Adrenal gland (tissue), 12 donors: ENCODE results near the gene CCDC28B. TPM values are rescaled to one million over a fixed set of nuclear protein-coding genes. Genes with fewer than 3 reads are reported as not detected.

Experiments used
- DNase-seq, 7 donors: peaks; one replicate each; pipeline ENCODE4 v3.0.0-alpha.2; 2019 to 2020
- H3K27ac ChIP-seq, 5 donors: fragments of 200-600 bp; sonication (generic) in 4 of 5; 1 replicate in 3 of 5; 2 replicates in 2 of 5; pipeline versions ENCODE4 v1.5.1 to v1.8.0; 2016 to 2020; ENCODE audit warnings: mild to moderate bottlenecking in 1 of 5
- H3K27me3 ChIP-seq: fragments of 200-600 bp; 2 replicates; pipeline ENCODE4 v1.8.0; 2021
- H3K36me3 ChIP-seq, 2 donors: fragments of 200-600 bp; replicated peaks in 1 of 2; 1 replicate in 1 of 2; 2 replicates in 1 of 2; pipeline versions ENCODE4 v1.5.1 to v1.8.0; 2018 to 2022
- H3K4me1 ChIP-seq, 2 donors: fragments of 200-600 bp; replicated peaks in 1 of 2; 1 replicate in 1 of 2; 2 replicates in 1 of 2; pipeline versions ENCODE4 v1.5.1 to v1.8.0; 2018 to 2021
- H3K4me3 ChIP-seq, 4 donors: fragments of 200-600 bp; sonication (generic) in 3 of 4; one replicate each; pipeline ENCODE4 v1.5.1; 2016 to 2018
- H3K9me3 ChIP-seq, 3 donors: fragments of 200-600 bp; sonication (generic) in 1 of 3; replicated peaks in 1 of 3; 1 replicate in 2 of 3; 2 replicates in 1 of 3; pipeline versions ENCODE4 v1.5.1 to v1.8.0; 2016 to 2021
- CTCF ChIP-seq, 6 experiments: fragments of 450-650 bp in 4 of 6; fragments of 200-600 bp in 2 of 6; sonication (generic) in 1 of 6; IDR thresholded peaks; 1 replicate in 5 of 6; 2 replicates in 1 of 6; pipeline versions ENCODE4 v1.5.1 to v1.8.0; 2016 to 2021; ENCODE audit warnings: antibody characterized with exemption in 6 of 6, mild to moderate bottlenecking in 2 of 6, moderate library complexity in 1 of 6
- POLR2A ChIP-seq, 2 donors: fragments of 450-650 bp; IDR thresholded peaks; one replicate each; pipeline ENCODE4 v1.6.1; 2017; ENCODE audit warnings: antibody characterized with exemption in 2 of 2, mild to moderate bottlenecking in 2 of 2, moderate library complexity in 1 of 2
- WGBS, 4 donors: extraction: QIAGEN DNeasy Blood & Tissue Kit in 2 of 4; methylation state at CpG; one replicate each; pipeline versions ENCODE4 v1.1.5 to v1.1.7; 2013 to 2017; 5-methylcytosine and 5-hydroxymethylcytosine counted together
- intact Hi-C, 2 donors: fragments of 100-400 bp; cut with DNase I; formaldehyde crosslinking; loops; one replicate each; pipeline versions ENCODE4 v1.14.1 to v1.15.0; 2022 to 2023
- polyA plus RNA-seq, 3 donors: library from polyadenylated mRNA; stranded (reverse); fragments of 200-250 nt in 2 of 3; fragments of 350-450 nt in 1 of 3; fragmentation: Illumina TruSeq in 1 of 3; extraction: RNeasy Lipid Tissue Mini Kit (QIAGEN cat#74804) in 1 of 3; gene quantifications; one replicate each; pipeline ENCODE4 v1.2.3, GENCODE V29; 2013 to 2014
- total RNA-seq, 9 donors: library from RNA; depleted of rRNA in 4 of 9; stranded (reverse); fragments of >200 nt in 4 of 9; fragments of 120-200 nt in 1 of 9; fragmentation: NEBNext Ultra II Directional in 1 of 9; extraction: Animal tissue kit (Norgen Biotek cat#: 25700) in 1 of 9; gene quantifications; one replicate each; pipeline versions ENCODE4 v1.1.0 to v1.2.4, GENCODE V29; 2013 to 2023
- donor health status: healthy with polysubstance abuse.
- donor health status: Bipolar disorder and iron deficiency.
- donor health status: DM: yes; HTN: yes; CAD: no.
- donor health status: DM: no; HTN: no; CAD: no.
- donor health status: DM: no; HTN: no; CAD: no.
- donor health status: DM: yes; HTN: yes; CAD: no.

The CCDC28B gene
- total and polyA plus RNA-seq, 12 donors = 3.4 to 47.7 (median 21.4) TPM

GRCh38 chr1:32192220-32192948, 8.0 kb upstream of the CCDC28B start:
- Histone ChIP-seq H3K4me3 (no peak overlapping the region), H3K27ac (no peak overlapping the region), H3K9me3 (no peaks in the 10 kb centered on the region), H3K36me3 (peaks cover 3 to 100% of the 10 kb centered on the region in 2 donors), H3K4me1 (peaks cover 12 to 18% of the 10 kb centered on the region in 2 donors), H3K27me3 (no peaks in the 10 kb centered on the region)
- intact Hi-C loops = no loop called here
- 84 to 98% (median 93%) methylated on average over 7 to 8 of the region's 8 CpGs for WGBS, 4 donors
- peak in 1 of 7 donors; percentile 16 for DNase-seq
- TF ChIP-seq POLR2A (IDR thresholded peaks at IDR 0.05) (no peak), CTCF (IDR thresholded peaks at IDR 0.05) (no peak)

GRCh38 chr1:32194984-32195383, 5.4 kb upstream of the CCDC28B start:
- WGBS, 4 donors = 90 to 100% (median 95%) methylated on average over 1 to 6 of the region's 6 CpGs
- no peaks in the 10 kb centered on the region for H3K9me3 ChIP-seq
- H3K4me3 ChIP-seq = no peak overlapping the region
- TF ChIP-seq CTCF (IDR thresholded peaks at IDR 0.05) (no peak), POLR2A (IDR thresholded peaks at IDR 0.05) (no peak)
- no peak for DNase-seq
- no peaks in the 10 kb centered on the region for H3K27me3 ChIP-seq
- peaks cover 18 to 33% of the 10 kb centered on the region in 2 donors for H3K4me1 ChIP-seq
- peak overlapping the region in 1 of 5 donors; percentile 49 for H3K27ac ChIP-seq
- H3K36me3 ChIP-seq = peaks cover 0 to 84% of the 10 kb centered on the region in 2 donors
- intact Hi-C loops = no loop called here

- Histone ChIP-seq H3K4me1 (peaks cover 22 to 34% of the 10 kb centered on the region in 2 donors), H3K9me3 (no peaks in the 10 kb centered on the region), H3K4me3 (no peak overlapping the region), H3K27me3 (no peaks in the 10 kb centered on the region), H3K36me3 (peaks cover 0 to 79% of the 10 kb centered on the region in 2 donors), H3K27ac (peak overlapping the region in 3 of 5 donors; percentile 36 to 69 (median 49))
- WGBS, 4 donors = 83 to 97% (median 88%) methylated on average over 1 to 3 of the region's 3 CpGs
- TF ChIP-seq POLR2A (IDR thresholded peaks at IDR 0.05) = no peak
- TF ChIP-seq CTCF (IDR thresholded peaks at IDR 0.05) = no peak
- no peak for DNase-seq
- intact Hi-C loops = no loop called here
These were observed 4.9 kb upstream of the CCDC28B start for GRCh38 chr1:32195531-32195930.

GRCh38 chr1:32195972-32196823, 4.2 kb upstream of the CCDC28B start:
- intact Hi-C loops = no loop called here
- TF ChIP-seq POLR2A (IDR thresholded peaks at IDR 0.05) (no peak), CTCF (IDR thresholded peaks at IDR 0.05) (no peak)
- DNase-seq = peak in 5 of 7 donors; percentile 54 to 78 (median 67)
- Histone ChIP-seq H3K27me3 (no peaks in the 10 kb centered on the region), H3K4me1 (peaks cover 26 to 34% of the 10 kb centered on the region in 2 donors), H3K27ac (peak overlapping the region in 3 of 5 donors; percentile 36 to 76 (median 69)), H3K9me3 (no peaks in the 10 kb centered on the region), H3K36me3 (peaks cover 0 to 72% of the 10 kb centered on the region in 2 donors), H3K4me3 (no peak overlapping the region)
